ENCODE measurements around the gene SLC12A7. TPM values are rescaled to one million over a fixed set of nuclear protein-coding genes. Genes with fewer than 3 reads are reported as not detected.
A peak's percentile ranks its signal among the peaks of the same experiment; 100 is the strongest.

SLC12A7 gene
- total and polyA plus RNA-seq, 9 of the 15 experiments (the other 6 are each of a cell fraction or from before 2014, with no cell fraction given), result 0.01 to 3.1 (median 0.56) TPM

- Histone ChIP-seq H3K27me3 (ENCODE audit: control insufficient read depth in 2 of 2, insufficient read depth in 2 of 2, low read length in 2 of 2) (peaks cover 21 to 83% of the 10 kb centered on the region in 2 experiments; a peak in 4 of 5 replicates), H3K4me2 (ENCODE audit: insufficient read depth, low read length) (no peak overlapping the region), H3K9me1 (ENCODE audit: control insufficient read depth, insufficient read depth, low read length) (no peaks in the 10 kb centered on the region), H3K9ac (ENCODE audit: insufficient read depth in 1 of 2, low read depth in 2 of 2, low read length in 2 of 2) (0 out of 4 replicates have a peak overlapping the region, but pooled peaks of 1 of the 2 experiments have one; percentile 1), H3K9me3 (replicated peaks; ENCODE audit: control insufficient read depth, insufficient read depth, low read depth, low read length) (no peaks in the 10 kb centered on the region), H3K36me3 (ENCODE audit: control insufficient read depth, insufficient read depth, low read length) (no peaks in the 10 kb centered on the region), H3K4me3 (no peak overlapping the region), H3K27ac (ENCODE audit: extremely low read depth, low read depth, low read length) (no peak overlapping the region), H4K20me1 (replicated peaks; ENCODE audit: control insufficient read depth, insufficient read depth, low read length) (peaks cover 7% of the 10 kb centered on the region; the same call in 1 of the 2 replicates), H3K4me1 (replicated peaks in 1 of 2; ENCODE audit: control insufficient read depth in 2 of 2, insufficient read depth in 2 of 2, low read length in 2 of 2) (peaks cover 0 to 48% of the 10 kb centered on the region in 2 experiments; a peak in 2 of 5 replicates), H3K79me2 (ENCODE audit: control insufficient read depth, insufficient read depth, low read length) (no peaks in the 10 kb centered on the region), H2AFZ (ENCODE audit: low read depth, low read length) (no peak overlapping the region)
- ChIA-PET POLR2A (interaction anchor here (0.5 to 1.8 kb wide), 5 partner anchors 55 to 1331 kb away, joined by 3 to 4 read pairs (median 3); no protein-coding TSS in a partner anchor), CTCF (ENCODE audit: low intra/inter-chr PET ratio) (interaction anchor here (0.7 to 2.4 kb wide), 5 partner anchors 28 to 216 kb away, joined by 3 to 22 read pairs (median 4); no protein-coding TSS in a partner anchor)
- FAIRE-seq (peak; percentile 79), ATAC-seq (peak; percentile 94), DNase-seq (ENCODE audit: extremely low read depth in 1 of 4, low spot score in 3 of 4) (peak; percentile 81 to 94 (median 90))
- WGBS (ENCODE audit: insufficient coverage, low coverage, missing lambda C conversion rate), result 4% methylated on average over 23 of the region's 23 CpGs
- intact Hi-C loops (cut with micrococcal nuclease) (loop anchor here (1.0 kb wide), 2 partner anchors 87 to 217 kb away; no protein-coding TSS in a partner anchor), in situ Hi-C loops (cut with MboI) (loop anchor here (10.0 kb wide), 1 partner anchor 115 kb away; no protein-coding TSS in a partner anchor)
- no TSS peak for BruUV-seq (replicated peaks)
- TF ChIP-seq KLF6 (CRISPR knock-in tag; IDR thresholded peaks at IDR 0.05; ENCODE audit: borderline replicate concordance), result no peak
- TF ChIP-seq, protein P1, sequence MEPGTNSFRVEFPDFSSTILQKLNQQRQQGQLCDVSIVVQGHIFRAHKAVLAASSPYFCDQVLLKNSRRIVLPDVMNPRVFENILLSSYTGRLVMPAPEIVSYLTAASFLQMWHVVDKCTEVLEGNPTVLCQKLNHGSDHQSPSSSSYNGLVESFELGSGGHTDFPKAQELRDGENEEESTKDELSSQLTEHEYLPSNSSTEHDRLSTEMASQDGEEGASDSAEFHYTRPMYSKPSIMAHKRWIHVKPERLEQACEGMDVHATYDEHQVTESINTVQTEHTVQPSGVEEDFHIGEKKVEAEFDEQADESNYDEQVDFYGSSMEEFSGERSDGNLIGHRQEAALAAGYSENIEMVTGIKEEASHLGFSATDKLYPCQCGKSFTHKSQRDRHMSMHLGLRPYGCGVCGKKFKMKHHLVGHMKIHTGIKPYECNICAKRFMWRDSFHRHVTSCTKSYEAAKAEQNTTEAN (CRISPR knock-in tag; IDR thresholded peaks at IDR 0.05), result no peak
- TF ChIP-seq GABPA (tag; conservative IDR thresholded peaks at IDR 0.05; ENCODE audit: low read depth), result no peak
- no peak; the same call in 1 of the 2 replicates for TF ChIP-seq TCF3 (CRISPR knock-in tag; IDR thresholded peaks at IDR 0.05)
- no peak for TF ChIP-seq CCNT2 (IDR thresholded peaks at IDR 0.05; ENCODE audit: borderline replicate concordance, extremely low read depth, insufficient read length, low read depth, low read length)
- TF ChIP-seq USF2 (CRISPR knock-in tag; IDR thresholded peaks at IDR 0.05), result no peak
- TF ChIP-seq ZBTB1 (CRISPR knock-in tag; IDR thresholded peaks at IDR 0.05; ENCODE audit: borderline replicate concordance, low read depth), result no peak
- TF ChIP-seq, protein P2, sequence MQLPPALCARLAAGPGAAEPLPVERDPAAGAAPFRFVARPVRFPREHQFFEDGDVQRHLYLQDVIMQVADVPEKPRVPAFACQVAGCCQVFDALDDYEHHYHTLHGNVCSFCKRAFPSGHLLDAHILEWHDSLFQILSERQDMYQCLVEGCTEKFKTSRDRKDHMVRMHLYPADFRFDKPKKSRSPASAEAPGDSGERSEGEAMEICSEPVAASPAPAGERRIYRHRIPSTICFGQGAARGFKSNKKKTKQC (CRISPR knock-in tag; IDR thresholded peaks at IDR 0.05), result peak; percentile 47; the same call in 1 of the 2 replicates
- no peak for TF ChIP-seq ETS2 (tag; IDR thresholded peaks at IDR 0.05; ENCODE audit: borderline replicate concordance, poor library complexity, severe bottlenecking)
- no peak for TF ChIP-seq CREB1 (IDR thresholded peaks at IDR 0.05)
- no peak for TF ChIP-seq CREB1 (CRISPR knock-in tag; IDR thresholded peaks at IDR 0.05)
- TF ChIP-seq FOXK2 (conservative IDR thresholded peaks at IDR 0.05 in 1 of 2, IDR thresholded peaks at IDR 0.05 in 1 of 2; ENCODE audit: low read depth in 2 of 2), result peak; percentile 59 to 64; a peak in 2 of 4 replicates
- TF ChIP-seq NCOA4 (IDR thresholded peaks at IDR 0.05; ENCODE audit: partially characterized antibody), result no peak
- no peak for TF ChIP-seq CREB3 (tag; conservative IDR thresholded peaks at IDR 0.05; ENCODE audit: low read depth)
- TF ChIP-seq CHCHD3 (CRISPR knock-in tag; IDR thresholded peaks at IDR 0.05), result no peak
- no peak for TF ChIP-seq ELK3 (CRISPR knock-in tag; IDR thresholded peaks at IDR 0.05)
Observed at GRCh38 chr5:1140171-1140817, 28.4 kb upstream of the SLC12A7 start.

Data from K562 (cell line).